IPS-20b (cell line): ENCODE results near the gene VEGFA.

Source experiments
- H3K27ac ChIP-seq: one replicate; pipeline ENCODE4 v1.5.1; 2013; ENCODE audit warnings: low read length
- H3K27me3 ChIP-seq: 2 replicates; pipeline ENCODE4 v1.6.1; 2013; ENCODE audit warnings: mild to moderate bottlenecking, low read length, inconsistent platforms; ENCODE audit not compliant: insufficient read depth
- H3K36me3 ChIP-seq: 2 replicates; pipeline ENCODE4 v1.6.1; 2013; ENCODE audit warnings: low read depth, mild to moderate bottlenecking, inconsistent platforms, low read length, moderate library complexity; ENCODE audit not compliant: insufficient read depth
- H3K4me1 ChIP-seq: 2 replicates; pipeline ENCODE4 v1.6.1; 2013; ENCODE audit warnings: mild to moderate bottlenecking, control low read depth, inconsistent platforms, low read length, moderate library complexity; ENCODE audit not compliant: insufficient read depth
- H3K4me3 ChIP-seq: 2 replicates; pipeline ENCODE4 v1.5.1; 2013; ENCODE audit warnings: mild to moderate bottlenecking, low read length, inconsistent platforms
- H3K9ac ChIP-seq: 2 replicates; pipeline ENCODE4 v1.6.1; 2013; ENCODE audit warnings: low read depth, mild to moderate bottlenecking, inconsistent platforms, low read length, moderate library complexity
- H3K9me3 ChIP-seq: 2 replicates; pipeline ENCODE4 v1.6.1; 2013; ENCODE audit warnings: mild to moderate bottlenecking, low read depth, low read length, inconsistent platforms; ENCODE audit not compliant: insufficient read depth

Gene VEGFA

GRCh38 chr6:43733471-43734293 is 36.3 kb upstream of the VEGFA start:
- H3K4me3 ChIP-seq = no peak overlapping the region
- H3K4me1 ChIP-seq = no peaks in the 10 kb centered on the region
- H3K27ac ChIP-seq = no peak overlapping the region
- H3K27me3 ChIP-seq = no peaks in the 10 kb centered on the region
- peaks cover 8% of the 10 kb centered on the region for H3K9me3 ChIP-seq
- H3K9ac ChIP-seq = no peak overlapping the region
- H3K36me3 ChIP-seq = no peaks in the 10 kb centered on the region

- no peaks in the 10 kb centered on the region for H3K4me1 ChIP-seq
- H3K36me3 ChIP-seq = no peaks in the 10 kb centered on the region
- no peaks in the 10 kb centered on the region for H3K27me3 ChIP-seq
- no peak overlapping the region for H3K27ac ChIP-seq
- H3K9ac ChIP-seq = no peak overlapping the region
- peaks cover 8% of the 10 kb centered on the region for H3K9me3 ChIP-seq
- H3K4me3 ChIP-seq = no peak overlapping the region
Observed at GRCh38 chr6:43734294-43734665, 35.7 kb upstream of the VEGFA start.

- Histone ChIP-seq H3K27me3 (no peaks in the 10 kb centered on the region), H3K4me1 (no peaks in the 10 kb centered on the region), H3K9ac (no peak overlapping the region), H3K9me3 (peaks cover 7% of the 10 kb centered on the region), H3K36me3 (no peaks in the 10 kb centered on the region), H3K27ac (no peak overlapping the region), H3K4me3 (no peak overlapping the region)
Observed at GRCh38 chr6:43735642-43736199, 34.3 kb upstream of the VEGFA start.

- Histone ChIP-seq H3K9me3 (peaks cover 2% of the 10 kb centered on the region), H3K4me3 (no peak overlapping the region), H3K27ac (no peak overlapping the region), H3K36me3 (no peaks in the 10 kb centered on the region), H3K9ac (no peak overlapping the region), H3K4me1 (no peaks in the 10 kb centered on the region), H3K27me3 (no peaks in the 10 kb centered on the region)
Observed at GRCh38 chr6:43736211-43736786, 33.7 kb upstream of the VEGFA start.

- H3K36me3 ChIP-seq = no peaks in the 10 kb centered on the region
- H3K27ac ChIP-seq = no peak overlapping the region
- no peaks in the 10 kb centered on the region; the same call in 1 of the 2 replicates for H3K9me3 ChIP-seq
- H3K9ac ChIP-seq = no peak overlapping the region
- no peaks in the 10 kb centered on the region for H3K27me3 ChIP-seq
- no peak overlapping the region for H3K4me3 ChIP-seq
- H3K4me1 ChIP-seq = no peaks in the 10 kb centered on the region
Observed at GRCh38 chr6:43736844-43737243, 33.2 kb upstream of the VEGFA start.

GRCh38 chr6:43737272-43738081 is 32.5 kb upstream of the VEGFA start:
- no peak overlapping the region for H3K9ac ChIP-seq
- no peak overlapping the region for H3K27ac ChIP-seq
- H3K9me3 ChIP-seq = no peaks in the 10 kb centered on the region
- no peaks in the 10 kb centered on the region for H3K27me3 ChIP-seq
- H3K4me3 ChIP-seq = no peak overlapping the region
- H3K4me1 ChIP-seq = no peaks in the 10 kb centered on the region
- no peaks in the 10 kb centered on the region for H3K36me3 ChIP-seq

- no peaks in the 10 kb centered on the region for H3K27me3 ChIP-seq
- no peak overlapping the region for H3K9ac ChIP-seq
- H3K9me3 ChIP-seq = no peaks in the 10 kb centered on the region
- H3K36me3 ChIP-seq = no peaks in the 10 kb centered on the region
- no peak overlapping the region for H3K4me3 ChIP-seq
- no peak overlapping the region for H3K27ac ChIP-seq
- H3K4me1 ChIP-seq = no peaks in the 10 kb centered on the region
Observed at GRCh38 chr6:43738267-43738676, 31.7 kb upstream of the VEGFA start.

- Histone ChIP-seq H3K27ac (no peak overlapping the region), H3K9me3 (no peaks in the 10 kb centered on the region), H3K4me1 (no peaks in the 10 kb centered on the region), H3K4me3 (no peak overlapping the region), H3K36me3 (no peaks in the 10 kb centered on the region), H3K9ac (no peak overlapping the region), H3K27me3 (no peaks in the 10 kb centered on the region)
Observed at GRCh38 chr6:43738877-43739641, 31.0 kb upstream of the VEGFA start.

GRCh38 chr6:43739642-43740091 is 30.3 kb upstream of the VEGFA start:
- no peaks in the 10 kb centered on the region for H3K9me3 ChIP-seq
- H3K4me3 ChIP-seq = no peak overlapping the region
- H3K36me3 ChIP-seq = no peaks in the 10 kb centered on the region
- H3K27ac ChIP-seq = no peak overlapping the region
- no peaks in the 10 kb centered on the region for H3K27me3 ChIP-seq
- no peak overlapping the region for H3K9ac ChIP-seq
- H3K4me1 ChIP-seq = peaks cover under 1% of the 10 kb centered on the region; the same call in 1 of the 2 replicates

GRCh38 chr6:43740321-43740960 is 29.6 kb upstream of the VEGFA start:
- H3K36me3 ChIP-seq = no peaks in the 10 kb centered on the region
- no peak overlapping the region for H3K4me3 ChIP-seq
- no peaks in the 10 kb centered on the region for H3K9me3 ChIP-seq
- H3K27me3 ChIP-seq = no peaks in the 10 kb centered on the region
- H3K27ac ChIP-seq = no peak overlapping the region
- no peak overlapping the region for H3K9ac ChIP-seq
- peaks cover 3% of the 10 kb centered on the region; the same call in 1 of the 2 replicates for H3K4me1 ChIP-seq
